HG03135 (cell line): ENCODE measurements around the gene CACNA1I.

Source experiments
- ATAC-seq: cut with Tn5 transposase; IDR thresholded peaks from one replicate; pipeline ENCODE4 v1.9.1; 2021; ENCODE audit warnings: mild to moderate bottlenecking, moderate library complexity; ENCODE audit not compliant: unreplicated experiment

Gene CACNA1I

DNA sequence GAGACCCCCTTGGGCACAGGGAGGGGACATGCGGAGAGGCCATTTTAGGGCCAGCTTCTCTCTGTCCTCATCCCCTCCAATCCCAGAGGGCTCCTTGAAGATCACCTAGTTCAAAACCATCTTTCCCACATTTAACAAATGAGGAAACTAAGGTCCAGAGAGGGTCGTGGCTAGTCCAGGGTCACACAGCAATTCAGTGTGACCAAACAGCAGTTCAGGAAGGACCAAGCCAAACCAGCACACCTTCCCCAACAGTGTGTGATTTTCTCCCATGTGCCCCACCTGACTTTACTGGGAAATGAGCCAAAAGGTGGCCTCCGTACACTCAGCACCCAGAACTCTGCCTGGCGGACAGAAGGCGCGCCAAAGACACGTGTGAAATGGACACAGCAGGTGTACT is 51.3 kb downstream of the CACNA1I start:
- ATAC-seq = no peak

DNA sequence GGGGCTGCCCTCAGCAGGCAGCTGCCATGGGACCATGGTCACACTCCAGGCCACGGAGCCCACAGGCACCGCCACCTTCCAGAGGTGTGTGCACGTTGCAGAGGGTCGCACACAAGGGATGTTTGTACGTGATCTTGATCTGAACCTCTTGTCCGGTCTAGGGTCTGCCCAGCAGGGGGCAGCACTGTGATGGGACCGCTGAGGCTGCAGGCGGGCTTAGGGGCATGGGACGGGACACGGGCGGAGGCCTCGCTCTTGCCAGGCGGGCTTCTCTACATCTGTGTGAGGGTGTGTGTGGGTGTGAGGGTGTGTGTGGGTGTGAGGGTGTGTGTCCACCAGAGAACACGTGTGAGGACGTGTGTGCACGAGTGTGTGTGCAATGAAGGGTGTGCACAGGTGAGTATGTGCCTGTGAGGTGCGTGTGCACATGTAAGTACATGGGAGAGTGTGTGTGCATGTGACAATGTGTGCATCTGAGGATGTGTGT is 52.4 kb downstream of the CACNA1I start:
- ATAC-seq = no peak

- no peak for ATAC-seq
Measured at GRCh38 chr22:39623603-39624500, 53.3 kb downstream of the CACNA1I start.

- ATAC-seq = no peak
Measured at GRCh38 chr22:39624501-39624821, 53.9 kb downstream of the CACNA1I start.

GRCh38 chr22:39625569-39626537 is 55.3 kb downstream of the CACNA1I start:
- no peak for ATAC-seq

- no peak for ATAC-seq
Measured at GRCh38 chr22:39627208-39627607, 56.7 kb downstream of the CACNA1I start.

DNA sequence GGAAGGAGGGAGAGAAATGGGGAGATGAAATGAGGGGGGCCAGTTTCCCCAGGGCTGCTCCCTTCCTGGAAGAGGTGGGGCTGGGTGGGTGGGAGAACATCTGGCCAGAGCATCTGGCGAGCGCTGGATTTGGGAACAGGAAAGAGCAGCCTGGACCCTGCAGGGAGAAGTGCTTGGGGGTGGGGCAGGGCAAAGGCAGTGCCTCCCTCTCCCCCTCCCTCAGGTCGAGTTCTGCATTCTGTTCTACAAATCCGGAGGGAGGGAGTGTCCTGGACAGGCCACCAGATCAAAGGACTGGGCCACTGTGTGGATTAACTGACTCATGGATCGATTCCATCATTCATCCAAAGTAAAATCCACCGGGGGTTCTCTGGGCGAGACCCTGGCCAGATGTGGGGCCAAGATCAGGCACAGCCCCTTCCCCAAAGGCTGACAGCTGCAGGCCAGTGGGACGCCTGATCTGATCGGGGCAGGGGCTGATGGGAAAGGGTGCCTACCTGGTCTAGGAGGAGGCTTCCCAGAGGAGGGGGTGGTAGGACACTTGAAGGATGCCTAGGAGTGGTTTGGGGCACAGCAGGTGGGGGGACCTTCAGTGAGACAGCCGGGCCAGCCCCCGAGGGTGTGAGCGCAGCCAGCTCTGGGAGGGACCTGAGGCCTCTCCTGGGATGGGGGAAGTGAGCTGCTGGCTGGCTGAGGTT is 57.5 kb downstream of the CACNA1I start:
- no peak for ATAC-seq

DNA sequence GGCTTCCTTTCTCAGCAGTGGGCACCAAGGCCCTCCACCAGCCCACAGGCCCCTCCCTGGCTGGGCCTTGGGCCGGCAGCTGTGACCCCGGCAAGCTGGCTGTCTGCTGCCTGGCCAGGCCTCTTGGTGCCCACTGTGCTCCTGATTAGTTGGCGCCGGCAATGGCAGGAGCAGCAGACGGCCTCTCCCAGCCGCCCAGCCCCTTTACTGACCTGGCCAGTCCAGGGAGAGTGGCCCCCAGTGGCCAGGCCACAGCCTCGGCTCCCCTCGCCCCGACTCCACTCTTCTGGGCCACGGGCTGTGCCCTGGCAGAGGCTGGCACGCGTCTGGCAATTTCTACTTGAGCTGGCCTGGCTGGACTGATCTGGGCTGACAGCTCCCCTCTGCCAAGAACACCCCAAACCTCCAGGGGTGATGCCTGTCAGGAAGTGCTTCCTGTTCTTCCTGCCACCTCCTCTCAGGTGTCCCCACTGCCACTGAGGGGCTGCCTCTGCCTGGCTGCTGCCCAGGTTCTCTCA is 58.1 kb downstream of the CACNA1I start:
- ATAC-seq = no peak

DNA sequence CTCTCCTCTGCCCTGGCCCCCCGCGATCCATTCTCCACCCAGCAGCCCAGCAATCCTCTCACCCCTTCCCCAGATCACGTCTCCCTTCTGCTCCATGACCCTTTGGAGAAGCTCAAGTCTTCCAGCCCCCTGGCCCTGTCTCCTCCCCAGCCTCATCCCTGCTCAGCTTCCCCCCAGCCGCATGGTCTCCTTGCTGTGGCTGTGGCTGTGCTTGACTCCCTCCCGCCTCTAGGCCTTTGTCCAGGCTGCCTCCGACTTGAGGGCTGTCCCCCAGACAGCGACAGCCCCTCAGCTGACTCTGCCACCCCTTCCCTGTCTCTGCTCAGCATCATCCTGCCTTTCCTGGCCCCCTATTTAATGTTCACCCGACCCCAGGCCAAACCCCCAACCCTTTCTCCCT is 59.3 kb downstream of the CACNA1I start:
- no peak for ATAC-seq

DNA sequence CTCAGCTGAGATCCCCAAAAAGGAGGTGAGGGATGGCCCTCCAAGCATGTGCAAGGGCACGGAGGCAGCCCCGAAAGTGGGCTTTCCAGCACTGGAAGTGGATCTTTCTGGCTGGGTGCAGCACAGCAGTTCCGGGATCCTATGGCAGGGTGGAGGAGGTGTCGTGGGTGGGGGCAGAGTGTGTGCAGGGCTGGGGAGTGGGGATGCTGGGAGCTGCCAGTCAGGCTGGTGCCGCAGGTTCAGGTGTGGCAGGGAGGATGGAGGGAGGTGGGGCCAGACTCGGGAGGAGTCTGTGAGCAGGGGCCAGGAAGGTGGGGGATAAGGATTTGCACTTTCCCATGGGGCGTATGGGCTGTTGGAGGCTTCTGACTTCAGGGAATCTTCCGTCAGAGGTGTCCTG is 60.2 kb downstream of the CACNA1I start:
- ATAC-seq = no peak

DNA sequence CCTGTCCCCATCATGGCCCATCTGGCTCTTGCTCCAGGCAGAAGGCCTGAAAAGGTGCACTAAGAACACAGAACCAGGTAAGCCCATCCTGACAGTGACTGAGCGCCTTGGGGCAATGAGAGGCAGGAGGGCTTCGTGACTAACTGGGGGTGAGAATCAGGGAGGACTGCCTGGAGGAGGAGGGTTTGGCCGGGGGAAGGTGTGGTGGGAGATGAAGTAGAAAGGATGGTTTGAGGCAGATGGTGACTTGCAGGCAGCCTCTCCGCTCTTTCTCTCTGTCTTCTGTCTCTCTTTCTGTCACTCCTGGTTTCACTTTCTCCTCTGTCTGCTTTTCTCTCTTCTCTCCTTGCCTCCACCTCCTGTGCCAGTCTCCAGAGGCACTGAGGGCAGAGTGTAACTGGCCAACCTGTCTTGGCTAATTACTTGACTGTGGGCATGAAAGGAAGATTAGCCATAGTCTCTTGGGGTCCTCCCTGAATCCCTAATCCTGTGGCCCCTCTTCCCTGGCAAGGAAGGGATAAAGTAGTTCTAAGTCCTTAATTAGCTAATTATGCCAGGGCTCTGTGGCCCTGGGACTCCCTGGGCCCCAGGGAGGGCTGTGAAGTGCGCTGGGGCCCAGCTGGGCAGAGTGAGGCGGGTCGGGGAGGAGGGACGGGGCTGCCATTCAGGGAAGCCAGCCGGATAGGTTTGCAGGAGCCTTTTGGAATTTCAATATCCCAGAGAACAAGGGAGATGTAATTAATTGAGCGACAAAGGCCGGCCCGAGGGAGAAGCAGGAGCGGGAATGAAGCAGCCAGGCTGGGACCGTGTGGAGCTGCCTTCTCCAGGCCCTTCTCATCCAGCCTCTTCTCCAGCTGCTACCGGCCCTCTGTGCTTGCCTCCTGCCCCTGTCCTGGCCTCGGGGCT is 61.1 kb downstream of the CACNA1I start:
- no peak for ATAC-seq

DNA sequence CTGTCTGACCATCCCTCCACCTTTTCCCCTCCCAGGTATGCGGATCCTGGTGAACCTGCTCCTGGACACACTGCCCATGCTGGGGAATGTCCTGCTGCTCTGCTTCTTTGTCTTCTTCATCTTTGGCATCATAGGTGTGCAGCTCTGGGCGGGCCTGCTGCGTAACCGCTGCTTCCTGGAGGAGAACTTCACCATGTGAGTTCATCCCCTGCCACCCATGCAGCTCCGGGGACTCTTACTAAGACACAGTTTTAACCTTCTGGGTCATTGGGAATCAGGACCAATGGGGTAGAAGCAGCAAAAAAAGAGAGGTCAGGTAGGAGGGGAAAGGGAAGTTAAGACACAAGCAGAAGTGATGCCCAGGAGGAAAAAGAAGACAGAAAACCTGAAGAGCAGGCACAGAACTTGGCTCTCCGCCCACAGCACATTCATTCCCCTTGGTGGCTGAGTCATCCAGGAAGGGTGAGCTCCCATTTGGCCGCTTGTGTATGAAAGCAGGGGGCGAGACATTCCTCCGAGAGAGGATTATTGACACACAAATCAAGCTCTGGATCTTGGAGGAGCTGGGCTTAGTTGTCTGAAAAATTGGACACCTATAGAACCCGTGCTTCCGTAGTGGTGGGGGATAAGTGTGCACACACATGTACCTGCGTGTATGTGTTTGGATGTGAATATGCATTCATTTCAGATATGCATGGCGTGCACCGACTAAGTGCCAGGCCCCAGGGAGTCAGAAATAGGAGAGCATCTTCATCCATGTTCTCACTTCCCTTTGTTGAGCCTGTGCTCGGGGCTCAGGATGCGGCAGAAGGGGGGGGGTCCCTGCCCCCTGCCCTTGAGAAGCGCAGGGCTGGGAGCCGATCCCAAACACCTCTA is 64.2 kb downstream of the CACNA1I start:
- ATAC-seq = no peak

GRCh38 chr22:39635719-39636118 is 65.2 kb downstream of the CACNA1I start:
- ATAC-seq = no peak

GRCh38 chr22:39638958-39639357 is 68.4 kb downstream of the CACNA1I start:
- ATAC-seq = no peak

- ATAC-seq = no peak
Measured at GRCh38 chr22:39641660-39642310, 71.2 kb downstream of the CACNA1I start.

DNA sequence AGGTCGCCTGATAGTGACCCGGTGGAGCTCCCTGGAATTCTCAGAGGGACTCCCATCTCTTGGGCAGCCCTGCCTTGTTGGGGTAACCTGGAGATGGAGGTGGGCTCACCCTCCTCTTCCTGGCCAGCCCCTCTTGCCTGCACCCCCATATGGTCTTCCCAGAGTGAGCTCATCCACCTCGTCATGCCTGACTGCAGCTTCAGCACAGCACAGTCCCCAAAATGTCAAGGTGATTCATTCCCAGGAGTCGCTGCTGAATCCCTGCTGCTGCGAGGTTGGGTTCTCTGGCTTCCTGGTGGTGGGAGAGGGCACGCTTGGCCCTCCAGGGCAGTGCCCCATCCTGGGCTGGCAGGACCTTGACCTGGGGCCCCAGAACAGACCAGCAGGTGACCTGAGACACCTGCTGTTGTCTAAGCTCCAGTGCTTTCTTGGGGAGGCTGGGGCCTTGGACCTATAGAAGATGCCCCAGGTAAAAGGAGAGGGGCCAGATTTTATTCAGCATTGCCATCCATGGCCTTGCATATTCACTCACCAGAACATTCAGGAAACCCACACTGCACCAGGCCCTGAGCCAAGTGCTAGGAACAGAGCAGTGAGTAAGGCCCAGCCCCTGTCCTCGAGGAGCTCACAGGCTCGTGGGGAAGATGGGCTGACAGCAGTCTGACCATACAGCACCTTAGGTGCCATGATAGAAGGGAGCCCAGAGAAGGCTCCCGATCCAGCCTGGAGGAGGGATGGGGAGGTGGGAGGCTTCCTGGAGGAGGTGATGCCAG is 72.9 kb downstream of the CACNA1I start:
- ATAC-seq = no peak

GRCh38 chr22:39645532-39645931 is 75.0 kb downstream of the CACNA1I start:
- ATAC-seq = no peak
